Brain microvascular endothelial cell (primary cell): ENCODE results near the gene LOXL1.

Experiments
- DNase-seq: peaks from one replicate; pipeline ENCODE4 v3.0.0-alpha.2; 2020
- H3K27ac ChIP-seq: fragments of 250-450 bp; sonication (Bioruptor Pico); 2 replicates; pipeline ENCODE4 v1.5.1; 2020; ENCODE audit warnings: mild to moderate bottlenecking, moderate library complexity
- H3K27me3 ChIP-seq: fragments of 250-450 bp; sonication (Bioruptor Pico); replicated peaks from 2 replicates; pipeline ENCODE4 v1.5.1; 2020; ENCODE audit warnings: mild to moderate bottlenecking
- H3K36me3 ChIP-seq: fragments of 250-450 bp; sonication (Bioruptor Pico); replicated peaks from 2 replicates; pipeline ENCODE4 v1.5.1; 2020; ENCODE audit warnings: mild to moderate bottlenecking
- H3K4me3 ChIP-seq: 2 replicates; pipeline ENCODE4 v1.5.1; 2011; ENCODE audit warnings: low read depth, mild to moderate bottlenecking, control low read depth, low read length, moderate library complexity
- in situ Hi-C: cut with HindIII; loops from 2 replicates; pipeline ENCODE4 v1.10.0; 2017; ENCODE audit warnings: low sequenced_read_pairs, low pct_ligation_motif_present
- TF ChIP-seq, protein P1 (sequence below): IDR thresholded peaks from 2 replicates; pipeline ENCODE4 v1.5.1; 2011; ENCODE audit warnings: low read depth, mild to moderate bottlenecking, moderate library complexity, low read length, control low read depth, inconsistent platforms; ENCODE audit errors: missing control alignments

Gene LOXL1

GRCh38 chr15:73994912-73995622 is 68.8 kb downstream of the LOXL1 start:
- TF ChIP-seq, protein P1, sequence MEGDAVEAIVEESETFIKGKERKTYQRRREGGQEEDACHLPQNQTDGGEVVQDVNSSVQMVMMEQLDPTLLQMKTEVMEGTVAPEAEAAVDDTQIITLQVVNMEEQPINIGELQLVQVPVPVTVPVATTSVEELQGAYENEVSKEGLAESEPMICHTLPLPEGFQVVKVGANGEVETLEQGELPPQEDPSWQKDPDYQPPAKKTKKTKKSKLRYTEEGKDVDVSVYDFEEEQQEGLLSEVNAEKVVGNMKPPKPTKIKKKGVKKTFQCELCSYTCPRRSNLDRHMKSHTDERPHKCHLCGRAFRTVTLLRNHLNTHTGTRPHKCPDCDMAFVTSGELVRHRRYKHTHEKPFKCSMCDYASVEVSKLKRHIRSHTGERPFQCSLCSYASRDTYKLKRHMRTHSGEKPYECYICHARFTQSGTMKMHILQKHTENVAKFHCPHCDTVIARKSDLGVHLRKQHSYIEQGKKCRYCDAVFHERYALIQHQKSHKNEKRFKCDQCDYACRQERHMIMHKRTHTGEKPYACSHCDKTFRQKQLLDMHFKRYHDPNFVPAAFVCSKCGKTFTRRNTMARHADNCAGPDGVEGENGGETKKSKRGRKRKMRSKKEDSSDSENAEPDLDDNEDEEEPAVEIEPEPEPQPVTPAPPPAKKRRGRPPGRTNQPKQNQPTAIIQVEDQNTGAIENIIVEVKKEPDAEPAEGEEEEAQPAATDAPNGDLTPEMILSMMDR: no peak
- peaks cover 17% of the 10 kb centered on the region for H3K36me3 ChIP-seq
- peak overlapping the region; percentile 56 for H3K27ac ChIP-seq
- no peaks in the 10 kb centered on the region for H3K27me3 ChIP-seq
- no peak for DNase-seq
- in situ Hi-C loops: no loop called here
- H3K4me3 ChIP-seq: peak overlapping the region; percentile 74

GRCh38 chr15:73996267-73996666 is 70.0 kb downstream of the LOXL1 start:
- H3K36me3 ChIP-seq: peaks cover 17% of the 10 kb centered on the region
- in situ Hi-C loops: no loop called here
- H3K27ac ChIP-seq: no peak overlapping the region
- no peak for DNase-seq
- peak overlapping the region; percentile 74 for H3K4me3 ChIP-seq
- no peaks in the 10 kb centered on the region for H3K27me3 ChIP-seq
- TF ChIP-seq, protein P1: no peak

- Histone ChIP-seq H3K4me3 (peak overlapping the region; percentile 12), H3K27ac (no peak overlapping the region), H3K27me3 (no peaks in the 10 kb centered on the region), H3K36me3 (peaks cover 21% of the 10 kb centered on the region)
- TF ChIP-seq, protein P1: no peak
- in situ Hi-C loops: no loop called here
- peak; percentile 28 for DNase-seq
Measured at GRCh38 chr15:73996939-73997338, 70.7 kb downstream of the LOXL1 start.

DNA sequence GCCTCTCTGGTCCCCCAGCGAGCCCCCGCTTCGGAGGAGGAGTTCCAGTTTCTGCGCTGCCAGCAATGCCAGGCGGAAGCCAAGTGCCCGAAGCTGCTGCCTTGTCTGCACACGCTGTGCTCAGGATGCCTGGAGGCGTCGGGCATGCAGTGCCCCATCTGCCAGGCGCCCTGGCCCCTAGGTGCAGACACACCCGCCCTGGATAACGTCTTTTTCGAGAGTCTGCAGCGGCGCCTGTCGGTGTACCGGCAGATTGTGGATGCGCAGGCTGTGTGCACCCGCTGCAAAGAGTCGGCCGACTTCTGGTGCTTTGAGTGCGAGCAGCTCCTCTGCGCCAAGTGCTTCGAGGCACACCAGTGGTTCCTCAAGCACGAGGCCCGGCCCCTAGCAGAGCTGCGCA is 71.7 kb downstream of the LOXL1 start:
- Histone ChIP-seq H3K4me3 (no peak overlapping the region), H3K27ac (no peak overlapping the region), H3K27me3 (no peaks in the 10 kb centered on the region), H3K36me3 (peaks cover 26% of the 10 kb centered on the region)
- DNase-seq: no peak
- TF ChIP-seq, protein P1: no peak
- in situ Hi-C loops: no loop called here
